ENCODE measurements around the gene DNAJB13.

- no peak for TF ChIP-seq CTCF (IDR thresholded peaks at IDR 0.05; ENCODE audit: insufficient read depth, low read length, poor library complexity, severe bottlenecking)
- no peak for TF ChIP-seq EZH2phosphoT487 (conservative IDR thresholded peaks at IDR 0.05; ENCODE audit: low read length)
Observed at GRCh38 chr11:73950869-73951710, at the start of gene DNAJB13.

All from SU-DHL-6 (cell line).